Kidney epithelial cell (primary cell): Measurements from ENCODE around the gene IQCE. TPM values are rescaled to one million over a fixed set of nuclear protein-coding genes. Genes with fewer than 3 reads are reported as not detected.

ENCODE experiments used
- DNase-seq: peaks from one replicate; pipeline ENCODE4 v3.0.0-alpha.2; 2010; ENCODE audit warnings: low read depth
- H3K27me3 ChIP-seq: 2 replicates; pipeline ENCODE4 v1.6.0; 2011; ENCODE audit warnings: low read length; ENCODE audit not compliant: control insufficient read depth, insufficient read depth
- H3K36me3 ChIP-seq: 2 replicates; pipeline ENCODE4 v1.5.1; 2011; ENCODE audit warnings: low read length; ENCODE audit not compliant: control insufficient read depth, insufficient read depth
- H3K4me3 ChIP-seq: 2 replicates; pipeline ENCODE4 v1.5.1; 2011; ENCODE audit warnings: low read depth, mild to moderate bottlenecking, control low read depth, low read length
- CTCF ChIP-seq: IDR thresholded peaks from 2 replicates; pipeline ENCODE4 v1.5.1; 2011; ENCODE audit warnings: mild to moderate bottlenecking, moderate library complexity, low read length, control low read depth, inconsistent platforms; ENCODE audit not compliant: insufficient read depth, poor library complexity, severe bottlenecking
- total RNA-seq: library from RNA; depleted of rRNA; stranded (reverse); fragments of >200 nt; gene quantifications from 2 replicates; pipeline ENCODE4 v1.2.3, GENCODE V29; 2015

IQCE gene
- total RNA-seq, 1 donor from 2014 or later, result 18.0 TPM

- TF ChIP-seq CTCF, result no peak
- DNase-seq, result no peak
- Histone ChIP-seq H3K36me3 (no peaks in the 10 kb centered on the region), H3K4me3 (no peak overlapping the region), H3K27me3 (no peaks in the 10 kb centered on the region)
Observed at GRCh38 chr7:2622869-2623697, 64.3 kb downstream of the IQCE start.

GRCh38 chr7:2623698-2624014 lies 64.9 kb downstream of the IQCE start:
- DNase-seq, result no peak
- no peak for TF ChIP-seq CTCF
- Histone ChIP-seq H3K4me3 (no peak overlapping the region), H3K36me3 (no peaks in the 10 kb centered on the region), H3K27me3 (no peaks in the 10 kb centered on the region)

- Histone ChIP-seq H3K36me3 (no peaks in the 10 kb centered on the region), H3K27me3 (no peaks in the 10 kb centered on the region), H3K4me3 (no peak overlapping the region)
- no peak for TF ChIP-seq CTCF
- no peak for DNase-seq
Observed at GRCh38 chr7:2624293-2624886, 65.6 kb downstream of the IQCE start.

- no peaks in the 10 kb centered on the region for H3K27me3 ChIP-seq
- no peak for DNase-seq
- no peak for TF ChIP-seq CTCF
- no peak overlapping the region for H3K4me3 ChIP-seq
- H3K36me3 ChIP-seq, result no peaks in the 10 kb centered on the region
Observed at GRCh38 chr7:2626498-2627117, 67.8 kb downstream of the IQCE start.

GRCh38 chr7:2627258-2628129 lies 68.7 kb downstream of the IQCE start:
- Histone ChIP-seq H3K4me3 (no peak overlapping the region), H3K27me3 (no peaks in the 10 kb centered on the region), H3K36me3 (no peaks in the 10 kb centered on the region)
- no peak for DNase-seq
- no peak for TF ChIP-seq CTCF
